Upper lobe of right lung (tissue), 1 donor: ENCODE results near the gene FARP1. TPM values are rescaled to one million over a fixed set of nuclear protein-coding genes. Genes with fewer than 3 reads are reported as not detected.
"Not testable (repeated sequence)": the region's sequence is repeated elsewhere in the genome, so short reads cannot be mapped to it uniquely, and the experiment has no call there.

Source experiments
- ATAC-seq: fragments of 200-7000 bp; cut with Tn5 transposase; one replicate; pipeline ENCODE4 v1.9.1; 2020; ENCODE audit warnings: mild to moderate bottlenecking, moderate library complexity
- DNase-seq: peaks from one replicate; pipeline ENCODE4 v3.0.0-alpha.2; 2020
- H3K27ac ChIP-seq: fragments of 200-600 bp; one replicate; pipeline ENCODE4 v1.8.0; 2022
- H3K27me3 ChIP-seq: fragments of 200-600 bp; one replicate; pipeline ENCODE4 v1.8.0; 2022; ENCODE audit warnings: mild to moderate bottlenecking
- H3K36me3 ChIP-seq: fragments of 200-600 bp; one replicate; pipeline ENCODE4 v1.8.0; 2022
- H3K4me1 ChIP-seq: fragments of 200-600 bp; one replicate; pipeline ENCODE4 v1.8.0; 2022
- H3K4me3 ChIP-seq: fragments of 200-600 bp; one replicate; pipeline ENCODE4 v1.8.0; 2022; ENCODE audit warnings: mild to moderate bottlenecking
- H3K9me3 ChIP-seq: fragments of 200-600 bp; one replicate; pipeline ENCODE4 v1.8.0; 2022
- intact Hi-C: fragments of 100-400 bp; cut with DNase I; formaldehyde crosslinking; loops from one replicate; pipeline ENCODE4 v1.11.0; 2022
- total RNA-seq: library from RNA; stranded (reverse); fragmentation: NEBNext Ultra II Directional; extraction: Animal tissue kit (Norgen Biotek cat#: 25700); gene quantifications from one replicate; pipeline ENCODE4 v1.2.1, GENCODE V29; 2021
- TF ChIP-seq, protein P1 (sequence below): fragments of 200-600 bp; IDR thresholded peaks from one replicate; pipeline ENCODE4 v1.8.0; 2022; ENCODE audit warnings: antibody characterized with exemption
- donor health status: DM: no; HTN: yes; CAD: no; lungs with severe emphysema.

The FARP1 gene
- total RNA-seq, 1 donor from 2014 or later = 95.9 TPM

DNA sequence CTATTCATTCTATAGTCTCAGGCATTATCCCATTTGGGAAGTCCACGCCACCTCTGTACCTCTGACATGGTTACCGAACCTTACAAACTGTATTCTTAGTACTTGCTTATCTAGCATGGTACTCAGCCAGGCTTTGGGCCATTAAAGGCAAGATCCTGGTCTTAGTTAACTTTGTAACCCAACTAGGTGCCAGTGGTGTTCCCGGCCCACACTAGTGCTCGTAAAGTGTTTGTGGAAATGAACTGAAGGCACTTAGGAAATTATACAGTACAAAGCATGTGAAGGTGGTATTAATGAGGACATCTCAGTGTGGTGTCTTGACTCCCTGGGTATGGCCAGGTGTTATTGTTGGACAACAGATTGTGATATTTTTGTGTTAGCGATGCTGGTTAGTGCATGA, 122.0 kb downstream of the FARP1 start:
- no peaks in the 10 kb centered on the region for H3K9me3 ChIP-seq
- no peak for DNase-seq

DNA sequence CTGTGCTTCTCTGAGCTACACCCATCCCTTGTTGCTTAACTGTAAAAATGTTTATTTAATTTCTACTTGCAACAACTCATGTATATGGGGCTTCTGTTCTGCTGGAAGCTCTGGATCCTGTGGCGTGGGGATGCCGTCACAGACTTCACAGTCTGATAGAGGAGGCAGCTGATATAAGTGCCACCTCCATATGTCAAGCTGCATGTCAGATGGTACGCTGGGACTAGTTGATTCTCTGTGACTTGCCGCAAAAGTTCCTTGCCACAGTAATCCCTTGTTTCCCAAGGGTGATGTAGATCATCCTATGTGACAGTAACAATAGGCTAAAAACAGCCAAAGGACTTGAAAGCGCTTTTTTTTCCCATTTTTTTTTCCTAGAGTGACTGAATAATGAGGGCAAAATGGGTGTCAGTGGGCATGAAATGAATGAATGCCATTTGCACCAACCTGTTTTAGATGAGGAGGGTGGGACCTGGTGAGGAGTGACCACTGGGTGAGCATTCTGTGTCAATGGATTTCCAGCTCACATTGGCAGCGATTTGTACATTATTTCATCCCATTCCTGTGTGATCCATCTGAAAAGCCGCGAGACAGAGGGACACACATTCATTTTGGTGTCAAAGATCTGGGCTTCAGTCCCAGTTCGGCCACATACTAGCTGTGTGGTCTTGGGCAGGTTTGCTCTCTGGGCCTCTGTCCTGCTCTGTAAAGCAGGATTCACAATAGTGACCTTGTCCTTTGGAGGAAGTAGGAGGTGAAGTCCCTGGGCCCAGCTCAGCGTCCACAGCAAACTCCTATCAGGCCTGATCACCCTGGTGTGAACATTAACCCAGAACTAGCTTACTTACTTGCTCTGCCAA, 123.0 kb downstream of the FARP1 start:
- DNase-seq (no peak), ATAC-seq (peak; percentile 52)
- Histone ChIP-seq H3K36me3 (no peaks in the 10 kb centered on the region), H3K27me3 (no peaks in the 10 kb centered on the region), H3K4me3 (no peak overlapping the region), H3K9me3 (no peaks in the 10 kb centered on the region), H3K4me1 (peaks cover 8% of the 10 kb centered on the region), H3K27ac (peak overlapping the region; percentile 8)
- intact Hi-C loops = no loop called here
- TF ChIP-seq, protein P1, sequence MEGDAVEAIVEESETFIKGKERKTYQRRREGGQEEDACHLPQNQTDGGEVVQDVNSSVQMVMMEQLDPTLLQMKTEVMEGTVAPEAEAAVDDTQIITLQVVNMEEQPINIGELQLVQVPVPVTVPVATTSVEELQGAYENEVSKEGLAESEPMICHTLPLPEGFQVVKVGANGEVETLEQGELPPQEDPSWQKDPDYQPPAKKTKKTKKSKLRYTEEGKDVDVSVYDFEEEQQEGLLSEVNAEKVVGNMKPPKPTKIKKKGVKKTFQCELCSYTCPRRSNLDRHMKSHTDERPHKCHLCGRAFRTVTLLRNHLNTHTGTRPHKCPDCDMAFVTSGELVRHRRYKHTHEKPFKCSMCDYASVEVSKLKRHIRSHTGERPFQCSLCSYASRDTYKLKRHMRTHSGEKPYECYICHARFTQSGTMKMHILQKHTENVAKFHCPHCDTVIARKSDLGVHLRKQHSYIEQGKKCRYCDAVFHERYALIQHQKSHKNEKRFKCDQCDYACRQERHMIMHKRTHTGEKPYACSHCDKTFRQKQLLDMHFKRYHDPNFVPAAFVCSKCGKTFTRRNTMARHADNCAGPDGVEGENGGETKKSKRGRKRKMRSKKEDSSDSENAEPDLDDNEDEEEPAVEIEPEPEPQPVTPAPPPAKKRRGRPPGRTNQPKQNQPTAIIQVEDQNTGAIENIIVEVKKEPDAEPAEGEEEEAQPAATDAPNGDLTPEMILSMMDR = no peak

More for the DNA sequence above, 122.0 kb downstream of the FARP1 start:
- intact Hi-C loops = no loop called here
- Histone ChIP-seq H3K36me3 (no peaks in the 10 kb centered on the region), H3K27me3 (no peaks in the 10 kb centered on the region), H3K4me1 (peaks cover 8% of the 10 kb centered on the region), H3K27ac (no peak overlapping the region), H3K4me3 (no peak overlapping the region)
- TF ChIP-seq, protein P1 = no peak
- no peak for ATAC-seq

DNA sequence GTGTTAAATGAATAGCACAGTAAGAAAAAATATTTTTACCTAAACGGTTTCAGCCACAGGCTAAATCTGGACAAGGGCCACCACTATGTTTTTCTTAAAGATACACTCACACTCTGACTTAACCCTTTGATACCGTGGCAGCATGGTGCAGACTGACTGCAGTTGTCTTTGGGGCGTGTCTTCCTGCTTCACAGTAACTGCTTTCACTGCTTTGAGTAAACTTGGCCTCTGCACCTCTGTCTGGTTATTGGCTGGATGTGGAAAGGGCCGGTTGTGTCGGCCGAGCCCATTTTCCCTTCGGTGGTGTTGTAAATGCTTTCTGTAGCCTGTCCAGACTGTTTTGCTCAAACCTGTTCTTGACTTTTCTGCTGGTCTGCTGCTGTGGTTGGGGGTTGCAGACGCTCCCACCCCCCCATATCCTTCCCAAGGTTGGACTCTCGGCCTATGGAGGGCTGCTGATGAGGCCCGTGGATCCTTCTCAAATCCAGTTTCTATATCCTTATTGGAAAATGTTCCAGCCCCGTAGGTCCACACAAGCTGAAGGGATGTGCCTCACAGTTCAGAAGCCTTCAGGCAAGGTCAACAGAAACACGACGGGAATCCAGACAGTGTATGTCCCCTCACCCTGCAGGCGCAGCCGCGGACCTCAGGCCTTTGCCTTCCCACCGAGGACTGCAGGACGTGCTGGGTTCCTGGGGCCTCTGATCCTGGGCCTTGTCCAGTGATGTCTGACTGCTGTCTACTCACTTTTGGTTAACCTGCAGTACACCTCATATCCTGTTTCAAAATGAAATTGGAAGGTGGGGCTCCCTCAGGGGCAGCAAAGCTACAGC, 124.4 kb downstream of the FARP1 start:
- intact Hi-C loops = no loop called here
- no peak for DNase-seq
- H3K27me3 ChIP-seq = no peaks in the 10 kb centered on the region
- H3K4me3 ChIP-seq = no peak overlapping the region
- H3K27ac ChIP-seq = no peak overlapping the region
- TF ChIP-seq, protein P1 = no peak
- no peaks in the 10 kb centered on the region for H3K9me3 ChIP-seq
- peak; percentile 69 for ATAC-seq
- H3K4me1 ChIP-seq = peaks cover 8% of the 10 kb centered on the region
- no peaks in the 10 kb centered on the region for H3K36me3 ChIP-seq

DNA sequence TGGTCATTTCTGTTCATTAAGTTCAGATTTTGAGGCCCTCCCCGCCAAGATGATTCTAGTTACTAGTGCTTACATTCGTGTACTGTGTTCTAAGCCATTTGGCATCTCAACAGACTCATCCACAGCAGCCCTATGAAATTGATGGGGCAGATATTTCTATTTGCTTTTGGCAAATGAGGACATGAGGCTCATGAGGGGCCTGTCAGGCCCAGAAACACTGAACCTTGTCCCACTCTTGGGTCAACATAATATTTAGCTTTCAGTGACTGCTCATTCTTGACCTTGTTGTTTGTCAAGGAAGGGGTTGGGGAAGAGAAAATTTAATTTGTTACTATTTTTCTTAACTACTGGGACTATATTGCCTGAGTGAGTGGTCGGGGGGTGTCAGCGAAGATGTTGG, 126.5 kb downstream of the FARP1 start:
- DNase-seq (no peak), ATAC-seq (no peak)
- Histone ChIP-seq H3K9me3 (no peaks in the 10 kb centered on the region), H3K36me3 (no peaks in the 10 kb centered on the region), H3K27me3 (no peaks in the 10 kb centered on the region), H3K4me1 (peaks cover 8% of the 10 kb centered on the region), H3K4me3 (no peak overlapping the region), H3K27ac (no peak overlapping the region)
- intact Hi-C loops = no loop called here
- TF ChIP-seq, protein P1 = no peak

DNA sequence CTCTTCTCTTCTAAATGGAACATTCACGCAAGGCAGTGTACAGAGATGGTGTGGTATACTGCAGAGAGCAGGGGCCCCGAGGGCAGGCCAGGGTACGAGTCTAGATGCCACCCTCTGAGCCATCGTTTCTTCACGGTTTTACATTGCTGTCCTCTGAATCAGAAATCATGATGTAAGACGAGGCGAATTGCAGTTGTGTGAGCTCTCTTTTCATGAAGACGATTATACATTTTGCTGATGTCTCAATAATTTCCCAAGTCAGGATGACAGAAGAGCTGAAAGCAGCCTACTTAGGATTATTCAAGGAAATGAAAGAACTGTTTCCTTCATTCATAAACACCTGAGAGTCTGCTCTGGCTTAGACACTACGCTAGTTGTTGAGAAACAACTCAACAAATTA, 127.9 kb downstream of the FARP1 start:
- TF ChIP-seq, protein P1 = no peak

DNA sequence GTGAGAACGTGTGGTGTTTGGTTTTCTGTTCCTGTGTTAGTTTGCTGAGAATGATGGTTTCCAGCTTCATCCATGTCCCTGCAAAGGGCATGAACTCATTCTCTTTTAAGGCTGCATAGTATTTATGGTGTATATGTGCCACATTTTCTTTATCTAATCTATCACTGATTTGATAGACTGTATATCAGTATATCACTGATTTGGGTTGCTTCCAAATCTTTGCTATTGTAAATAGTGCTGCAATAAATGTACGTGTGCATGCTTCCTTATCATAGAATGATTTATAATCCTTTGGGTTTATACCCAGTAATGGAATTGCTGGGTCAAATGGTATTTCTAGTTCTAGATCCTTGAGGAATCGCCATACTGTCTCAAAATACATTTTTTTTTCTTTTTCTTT, 128.8 kb downstream of the FARP1 start:
- DNase-seq, H3K36me3 ChIP-seq, H3K9me3 ChIP-seq, H3K27me3 ChIP-seq, H3K4me3 ChIP-seq, intact Hi-C loops, ATAC-seq, H3K27ac ChIP-seq: not testable (repeated sequence)
- H3K4me1 ChIP-seq = peaks cover 13% of the 10 kb centered on the region

More for the DNA sequence above, 127.9 kb downstream of the FARP1 start:
- no peak overlapping the region for H3K4me3 ChIP-seq
- peaks cover 13% of the 10 kb centered on the region for H3K4me1 ChIP-seq
- H3K36me3 ChIP-seq = no peaks in the 10 kb centered on the region
- DNase-seq (no peak), ATAC-seq (no peak)
- no peaks in the 10 kb centered on the region for H3K27me3 ChIP-seq
- intact Hi-C loops = no loop called here
- H3K27ac ChIP-seq = no peak overlapping the region
- no peaks in the 10 kb centered on the region for H3K9me3 ChIP-seq
